ENCODE data around the gene NKX3-2. TPM values are rescaled to one million over a fixed set of nuclear protein-coding genes. Genes with fewer than 3 reads are reported as not detected.

The NKX3-2 gene
- total RNA-seq, 1 experiment from 2014 or later, result 2.4 TPM

GRCh38 chr4:13522282-13523104 lies 21.8 kb downstream of the NKX3-2 start:
- DNase-seq (ENCODE audit: low spot score), result no peak
- Histone ChIP-seq H3K4me3 (ENCODE audit: low read depth, low read length, poor library complexity, severe bottlenecking) (no peak overlapping the region), H3K9me3 (ENCODE audit: low read depth, low read length, poor library complexity, severe bottlenecking) (no peaks in the 10 kb centered on the region), H3K36me3 (ENCODE audit: insufficient read depth, low read length, poor library complexity, severe bottlenecking) (no peaks in the 10 kb centered on the region), H3K27ac (ENCODE audit: low read depth, low read length, poor library complexity, severe bottlenecking) (no peak overlapping the region), H3K27me3 (replicated peaks; ENCODE audit: insufficient read depth, low read depth, low read length, poor library complexity) (no peaks in the 10 kb centered on the region), H3K4me1 (ENCODE audit: insufficient read depth, low read length, poor library complexity, severe bottlenecking) (peaks cover 22% of the 10 kb centered on the region)
- intact Hi-C loops (cut with micrococcal nuclease; ENCODE audit: unreplicated experiment), result no loop called here
- ChIA-PET CTCF (no interaction called here), POLR2A (ENCODE audit: low non-redundant PET) (no interaction called here)
- TF ChIP-seq EZH2 (IDR thresholded peaks at IDR 0.05; ENCODE audit: borderline replicate concordance, low read depth, low read length, poor library complexity, severe bottlenecking), result no peak
- no peak for TF ChIP-seq CTCF (conservative IDR thresholded peaks at IDR 0.05; ENCODE audit: low read depth, low read length)
- no TSS peak for BruUV-seq (replicated peaks)

GRCh38 chr4:13521047-13521446 lies 23.3 kb downstream of the NKX3-2 start:
- TF ChIP-seq EZH2 (IDR thresholded peaks at IDR 0.05; ENCODE audit: borderline replicate concordance, low read depth, low read length, poor library complexity, severe bottlenecking) (no peak), CTCF (conservative IDR thresholded peaks at IDR 0.05; ENCODE audit: low read depth, low read length) (no peak)
- peaks cover 36% of the 10 kb centered on the region for H3K4me1 ChIP-seq (ENCODE audit: insufficient read depth, low read length, poor library complexity, severe bottlenecking)
- CTCF ChIA-PET, result no interaction called here
- no peak overlapping the region for H3K4me3 ChIP-seq (ENCODE audit: low read depth, low read length, poor library complexity, severe bottlenecking)
- POLR2A ChIA-PET (ENCODE audit: low non-redundant PET), result no interaction called here
- no peaks in the 10 kb centered on the region for H3K9me3 ChIP-seq (ENCODE audit: low read depth, low read length, poor library complexity, severe bottlenecking)
- BruUV-seq (replicated peaks), result no TSS peak
- DNase-seq (ENCODE audit: low spot score), result no peak
- no peaks in the 10 kb centered on the region for H3K27me3 ChIP-seq (replicated peaks; ENCODE audit: insufficient read depth, low read depth, low read length, poor library complexity)
- intact Hi-C loops (cut with micrococcal nuclease; ENCODE audit: unreplicated experiment), result no loop called here
- H3K27ac ChIP-seq (ENCODE audit: low read depth, low read length, poor library complexity, severe bottlenecking), result no peak overlapping the region
- no peaks in the 10 kb centered on the region for H3K36me3 ChIP-seq (ENCODE audit: insufficient read depth, low read length, poor library complexity, severe bottlenecking)

GRCh38 chr4:13516315-13516860 lies 27.9 kb downstream of the NKX3-2 start:
- no TSS peak for BruUV-seq (replicated peaks)
- Histone ChIP-seq H3K27me3 (replicated peaks; ENCODE audit: insufficient read depth, low read depth, low read length, poor library complexity) (no peaks in the 10 kb centered on the region), H3K9me3 (ENCODE audit: low read depth, low read length, poor library complexity, severe bottlenecking) (no peaks in the 10 kb centered on the region), H3K4me3 (ENCODE audit: low read depth, low read length, poor library complexity, severe bottlenecking) (no peak overlapping the region), H3K4me1 (ENCODE audit: insufficient read depth, low read length, poor library complexity, severe bottlenecking) (peaks cover 50% of the 10 kb centered on the region), H3K36me3 (ENCODE audit: insufficient read depth, low read length, poor library complexity, severe bottlenecking) (no peaks in the 10 kb centered on the region), H3K27ac (ENCODE audit: low read depth, low read length, poor library complexity, severe bottlenecking) (no peak overlapping the region)
- no peak for DNase-seq (ENCODE audit: low spot score)
- ChIA-PET POLR2A (ENCODE audit: low non-redundant PET) (no interaction called here), CTCF (interaction anchor here (0.6 kb wide), 1 partner anchor 883 kb away, joined by 3 read pairs; no protein-coding TSS in a partner anchor)
- intact Hi-C loops (cut with micrococcal nuclease; ENCODE audit: unreplicated experiment), result no loop called here
- TF ChIP-seq EZH2 (IDR thresholded peaks at IDR 0.05; ENCODE audit: borderline replicate concordance, low read depth, low read length, poor library complexity, severe bottlenecking) (no peak), CTCF (conservative IDR thresholded peaks at IDR 0.05; ENCODE audit: low read depth, low read length) (no peak)

Measured in A673 (cell line).